Subcutaneous abdominal adipose tissue (tissue), 5 donors: ENCODE results near the gene ZNF501.

Experiments
- H3K27ac ChIP-seq: one replicate; pipeline ENCODE4 v1.7.0; 2013; ENCODE audit warnings: low read depth, mild to moderate bottlenecking, inconsistent platforms, low read length, moderate library complexity
- H3K27me3 ChIP-seq, 5 donors: one replicate each; pipeline ENCODE4 v1.7.0; 2013; ENCODE audit warnings: low read length in 5 of 5, inconsistent platforms in 1 of 5; ENCODE audit not compliant: control insufficient read depth in 5 of 5, insufficient read depth in 4 of 5
- H3K36me3 ChIP-seq, 5 donors: one replicate each; pipeline ENCODE4 v1.7.0; 2013; ENCODE audit warnings: low read length in 5 of 5; ENCODE audit not compliant: control insufficient read depth in 5 of 5, insufficient read depth in 5 of 5
- H3K4me1 ChIP-seq, 5 donors: one replicate each; pipeline ENCODE4 v1.7.0; 2013; ENCODE audit warnings: low read length in 5 of 5, mild to moderate bottlenecking in 3 of 5, moderate library complexity in 1 of 5; ENCODE audit not compliant: control insufficient read depth in 5 of 5, insufficient read depth in 5 of 5
- H3K4me3 ChIP-seq, 5 donors: one replicate each; pipeline ENCODE4 v1.7.0; 2013; ENCODE audit warnings: low read length in 5 of 5, low read depth in 1 of 5
- H3K9ac ChIP-seq, 5 donors: one replicate each; pipeline ENCODE4 v1.7.0; 2013; ENCODE audit warnings: low read length in 5 of 5, mild to moderate bottlenecking in 4 of 5, moderate library complexity in 3 of 5
- H3K9me3 ChIP-seq, 5 donors: one replicate each; pipeline ENCODE4 v1.7.0; 2013; ENCODE audit warnings: low read length in 5 of 5; ENCODE audit not compliant: control insufficient read depth in 5 of 5
- donor health status: healthy.
- donor health status: healthy.
- donor health status: healthy.
- donor health status: healthy.
- donor health status: healthy.

ZNF501 gene

DNA sequence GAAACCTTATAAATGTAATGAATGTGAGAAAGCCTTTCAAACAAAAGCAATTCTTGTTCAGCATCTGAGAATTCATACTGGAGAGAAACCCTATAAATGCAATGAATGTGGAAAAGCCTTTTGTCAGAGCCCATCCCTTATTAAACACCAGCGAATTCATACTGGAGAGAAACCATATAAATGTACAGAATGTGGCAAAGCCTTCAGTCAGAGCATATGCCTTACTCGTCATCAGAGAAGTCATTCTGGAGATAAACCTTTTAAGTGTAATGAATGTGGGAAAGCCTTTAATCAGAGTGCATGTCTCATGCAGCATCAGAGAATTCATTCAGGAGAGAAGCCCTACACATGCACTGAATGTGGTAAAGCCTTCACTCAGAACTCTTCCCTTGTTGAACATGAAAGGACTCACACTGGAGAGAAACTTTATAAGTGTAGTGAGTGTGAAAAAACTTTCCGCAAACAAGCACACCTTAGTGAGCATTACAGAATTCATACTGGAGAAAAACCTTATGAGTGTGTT lies 5.3 kb downstream of the ZNF501 start:
- Histone ChIP-seq H3K4me3 (peak overlapping the region in 4 of 5 donors; percentile 18 to 52 (median 36)), H3K27ac (no peak overlapping the region), H3K4me1 (peaks cover 0 to 10% (median 6%) of the 10 kb centered on the region in 5 donors), H3K9ac (no peak overlapping the region), H3K27me3 (no peaks in the 10 kb centered on the region), H3K36me3 (peaks cover 31 to 40% (median 38%) of the 10 kb centered on the region in 5 donors), H3K9me3 (peaks cover 52 to 89% (median 84%) of the 10 kb centered on the region in 5 donors)

DNA sequence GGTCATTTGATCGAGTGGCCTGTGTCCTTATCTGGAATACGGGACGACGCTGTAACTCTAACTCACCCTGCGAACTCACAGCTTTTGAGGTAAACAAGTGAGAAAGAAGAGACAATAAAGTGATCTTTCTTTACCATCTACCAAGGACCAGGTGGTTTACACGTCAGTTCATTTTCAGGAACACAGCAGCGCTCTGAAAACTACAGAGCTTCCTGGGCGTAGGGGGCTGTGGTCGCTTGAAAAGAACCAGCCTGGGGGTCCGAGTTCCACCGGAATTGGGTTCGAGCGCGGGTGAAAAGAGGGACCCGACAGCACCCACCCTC lies 31.6 kb downstream of the ZNF501 start:
- peaks cover 0 to 4% (median 0%) of the 10 kb centered on the region in 5 donors for H3K36me3 ChIP-seq
- peaks cover 0 to 18% (median 14%) of the 10 kb centered on the region in 5 donors for H3K4me1 ChIP-seq
- H3K27me3 ChIP-seq, result no peaks in the 10 kb centered on the region
- no peaks in the 10 kb centered on the region for H3K9me3 ChIP-seq
- H3K27ac ChIP-seq, result peak overlapping the region; percentile 74
- H3K9ac ChIP-seq, result peak overlapping the region; percentile 57 to 95 (median 87)
- peak overlapping the region; percentile 62 to 96 (median 95) for H3K4me3 ChIP-seq

DNA sequence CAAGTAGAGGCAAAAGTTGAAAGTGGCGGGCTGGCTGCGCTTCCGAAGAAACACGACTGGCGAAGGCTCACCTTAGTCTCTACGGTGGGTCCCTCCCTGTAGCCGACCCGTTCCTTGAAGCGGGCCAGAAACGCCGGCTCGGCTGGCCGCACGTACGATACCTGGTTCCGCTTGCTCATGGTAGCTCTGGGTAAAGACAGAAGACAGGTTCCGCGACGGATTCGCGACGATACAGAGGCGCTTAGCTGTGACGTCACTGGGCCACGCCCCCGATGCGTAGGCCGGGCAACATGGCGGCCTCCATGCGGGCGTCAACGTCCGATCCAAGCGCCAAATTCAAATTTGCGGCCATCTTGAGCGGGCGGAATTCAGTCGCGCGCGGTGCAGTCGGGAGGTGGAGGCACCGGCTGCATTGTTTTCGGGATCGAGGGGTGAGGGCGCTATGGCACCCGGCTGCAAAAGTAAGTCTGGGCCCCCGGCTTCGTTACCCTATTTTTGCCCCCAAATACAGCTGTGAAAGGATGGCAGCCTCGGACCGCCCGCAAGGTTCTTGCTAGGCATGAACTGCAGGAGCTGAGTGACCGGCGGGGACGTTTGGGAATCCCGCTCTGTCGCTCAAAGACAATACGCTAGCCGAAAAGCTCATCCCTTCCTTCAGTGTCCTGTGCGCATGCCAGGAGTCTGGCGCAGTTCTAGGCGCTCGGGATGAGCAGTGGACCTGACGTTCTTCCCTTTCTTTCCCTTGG lies 32.2 kb downstream of the ZNF501 start, which contains the start of the genes KIAA1143 and KIF15:
Gene KIAA1143, minus strand, starts transcription at position 196 of the 746 bp plus-strand sequence. Its CDS starts 17 bp downstream, at position 179.
Gene KIF15, plus strand, starts transcription at position 371 of the 746 bp plus-strand sequence. Its CDS starts 72 bp downstream, at position 443.
- Histone ChIP-seq H3K36me3 (peaks cover 0 to 4% (median 0%) of the 10 kb centered on the region in 5 donors), H3K4me1 (peaks cover 0 to 18% (median 14%) of the 10 kb centered on the region in 5 donors), H3K27me3 (no peaks in the 10 kb centered on the region), H3K9ac (peak within 1 kb of the TSS; percentile 57 to 95 (median 87)), H3K27ac (peak within 1 kb of the TSS; percentile 74), H3K4me3 (peak within 1 kb of the TSS; percentile 62 to 96 (median 95)), H3K9me3 (no peaks in the 10 kb centered on the region)

DNA sequence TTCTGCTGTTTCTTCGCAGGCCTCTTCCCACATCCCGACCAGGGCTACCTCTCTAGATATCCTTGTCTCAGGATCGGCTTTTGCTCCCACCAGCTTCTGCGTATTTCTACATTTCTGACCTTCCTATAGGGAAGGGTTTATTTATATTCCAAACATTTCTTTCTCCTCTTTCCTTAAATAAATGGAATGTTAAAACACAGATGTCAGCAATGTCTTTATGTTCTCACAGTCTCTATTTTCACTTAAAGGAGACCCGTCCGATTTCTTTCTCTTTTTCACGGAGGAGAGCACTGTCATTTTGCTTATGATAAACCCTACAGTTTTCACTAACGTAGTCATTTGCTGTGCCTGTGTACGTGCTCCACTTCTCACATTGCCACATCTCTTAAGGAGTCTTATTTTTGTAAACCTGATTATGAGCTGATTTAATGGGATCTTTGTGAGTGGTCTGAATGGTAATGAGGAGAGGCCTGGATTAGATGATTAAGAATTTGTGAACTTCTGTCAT lies 32.8 kb downstream of the ZNF501 start:
- H3K4me1 ChIP-seq, result peaks cover 0 to 18% (median 14%) of the 10 kb centered on the region in 5 donors
- H3K27me3 ChIP-seq, result no peaks in the 10 kb centered on the region
- peak overlapping the region in 3 of 5 donors; percentile 55 to 95 (median 89) for H3K9ac ChIP-seq
- H3K4me3 ChIP-seq, result peak overlapping the region; percentile 62 to 96 (median 88)
- peaks cover 0 to 4% (median 0%) of the 10 kb centered on the region in 5 donors for H3K36me3 ChIP-seq
- H3K27ac ChIP-seq, result no peak overlapping the region
- no peaks in the 10 kb centered on the region for H3K9me3 ChIP-seq

DNA sequence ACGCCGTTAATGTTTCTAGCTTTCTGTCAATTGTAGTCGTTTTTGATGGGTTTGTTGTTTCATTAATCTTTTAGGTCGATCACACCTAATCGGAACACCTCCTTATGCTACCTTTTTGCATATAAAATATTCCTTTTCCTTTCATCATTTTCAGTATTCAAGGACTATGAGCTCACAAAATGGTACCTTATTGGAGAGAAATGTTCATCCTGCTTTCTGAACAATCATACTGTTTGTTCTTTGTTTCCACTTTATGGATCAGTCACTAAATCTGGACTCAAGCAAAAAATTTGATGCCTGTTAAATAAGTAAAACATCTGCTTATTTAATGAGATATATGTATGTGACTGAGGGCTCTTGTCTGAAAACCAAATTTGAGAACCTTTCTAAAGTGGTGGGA lies 33.3 kb downstream of the ZNF501 start:
- Histone ChIP-seq H3K9ac (no peak overlapping the region), H3K9me3 (no peaks in the 10 kb centered on the region), H3K27me3 (no peaks in the 10 kb centered on the region), H3K36me3 (peaks cover 0 to 4% (median 0%) of the 10 kb centered on the region in 5 donors), H3K27ac (no peak overlapping the region), H3K4me3 (no peak overlapping the region), H3K4me1 (peaks cover 0 to 18% (median 14%) of the 10 kb centered on the region in 5 donors)

DNA sequence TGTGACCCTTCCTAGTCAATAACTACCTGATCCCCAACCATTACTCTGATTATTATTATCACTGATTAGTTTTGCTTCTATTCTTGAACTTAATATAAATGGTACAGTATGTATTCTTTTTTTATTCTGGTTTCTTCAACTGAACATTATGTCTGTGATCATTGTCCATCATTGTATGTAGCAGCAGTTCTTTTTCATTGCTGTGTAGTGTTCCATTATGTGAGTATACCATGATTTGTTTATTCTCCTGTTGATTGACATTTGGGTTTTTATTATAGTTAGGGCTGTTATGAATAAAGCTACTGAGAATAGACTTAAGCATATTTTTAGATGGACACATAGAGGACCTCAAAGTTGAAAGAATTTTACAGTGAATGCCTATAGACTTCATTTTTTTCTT lies 34.8 kb downstream of the ZNF501 start:
- Histone ChIP-seq H3K4me1 (peaks cover 0 to 18% (median 14%) of the 10 kb centered on the region in 5 donors), H3K27me3 (no peaks in the 10 kb centered on the region), H3K9me3 (no peaks in the 10 kb centered on the region), H3K9ac (no peak overlapping the region), H3K36me3 (peaks cover 0 to 2% (median 0%) of the 10 kb centered on the region in 5 donors), H3K4me3 (no peak overlapping the region), H3K27ac (no peak overlapping the region)

DNA sequence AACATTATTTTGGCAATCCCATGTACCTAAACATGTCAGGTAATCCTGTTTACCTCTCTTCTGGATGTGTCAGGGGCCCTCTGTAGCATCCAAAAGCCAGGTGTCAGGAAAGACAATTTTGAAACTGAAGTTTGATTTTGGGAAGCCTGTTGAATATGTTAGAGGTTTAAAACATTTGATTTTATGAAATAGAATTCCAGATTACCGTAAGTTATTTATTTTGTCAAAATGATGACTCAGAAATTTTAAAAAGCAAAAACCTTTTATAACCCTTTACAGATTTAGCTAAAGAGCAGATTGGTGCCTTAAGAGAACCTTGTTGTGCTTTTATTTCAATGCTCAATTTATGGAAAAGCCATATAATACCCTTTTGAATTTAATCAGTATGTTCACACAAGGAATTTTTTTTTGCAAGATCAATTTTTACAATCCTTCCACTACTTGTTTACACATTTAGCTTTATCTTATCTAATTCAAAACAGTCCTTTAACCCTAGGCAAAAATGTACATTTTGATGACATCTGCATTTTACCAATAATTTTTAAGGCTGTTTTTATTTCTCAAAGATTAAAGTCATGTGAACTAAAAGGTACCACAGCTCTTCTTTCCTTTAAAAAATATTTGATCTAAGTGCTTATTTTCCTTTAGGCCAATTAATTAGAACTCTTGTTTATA lies 42.1 kb downstream of the ZNF501 start:
- H3K27me3 ChIP-seq, result no peaks in the 10 kb centered on the region
- no peak overlapping the region for H3K27ac ChIP-seq
- peaks cover 0 to 28% (median 16%) of the 10 kb centered on the region in 5 donors for H3K9me3 ChIP-seq
- H3K4me3 ChIP-seq, result peak overlapping the region in 1 of 5 donors; percentile 47
- H3K4me1 ChIP-seq, result no peaks in the 10 kb centered on the region
- H3K36me3 ChIP-seq, result no peaks in the 10 kb centered on the region
- H3K9ac ChIP-seq, result no peak overlapping the region

DNA sequence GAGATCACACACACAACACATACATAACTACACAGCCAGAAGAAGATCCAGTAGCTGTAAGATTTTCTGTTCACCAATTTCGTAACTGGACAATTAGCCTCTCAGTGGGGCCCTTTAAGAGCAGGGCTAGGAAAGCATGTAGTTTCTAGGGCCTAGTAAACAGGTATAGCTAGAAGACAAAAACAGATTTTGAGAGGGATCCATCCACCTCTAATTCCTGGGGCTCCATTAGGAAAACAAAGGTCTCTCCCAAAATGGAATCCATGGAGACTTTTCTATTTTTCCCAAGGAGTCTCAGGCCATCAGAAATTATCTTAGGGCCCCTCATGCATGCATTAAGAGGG lies 42.6 kb downstream of the ZNF501 start:
- Histone ChIP-seq H3K27ac (no peak overlapping the region), H3K9ac (no peak overlapping the region), H3K9me3 (peaks cover 0 to 28% (median 16%) of the 10 kb centered on the region in 5 donors)

DNA sequence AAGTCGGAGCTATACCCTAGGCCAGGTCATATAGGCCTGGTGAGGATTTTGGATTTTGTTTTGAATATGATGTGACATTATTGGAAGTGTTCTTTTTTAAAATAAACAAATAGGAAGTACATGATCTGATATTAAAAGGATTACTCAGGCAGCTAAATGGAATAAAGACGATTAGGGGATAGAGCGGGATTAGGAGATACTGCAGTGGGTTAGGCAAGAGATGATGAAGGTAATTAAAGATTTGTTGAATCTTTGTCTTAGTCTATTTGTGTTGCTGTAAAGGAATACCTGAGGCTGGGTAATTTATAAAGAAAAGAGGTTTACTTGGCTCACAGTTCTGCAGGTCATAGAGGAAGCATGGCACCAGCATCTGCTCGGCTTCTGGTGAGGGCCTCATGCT lies 53.5 kb downstream of the ZNF501 start:
- H3K36me3 ChIP-seq, result no peaks in the 10 kb centered on the region

More for the DNA sequence above, 42.6 kb downstream of the ZNF501 start:
- peak overlapping the region in 2 of 5 donors; percentile 22 to 47 for H3K4me3 ChIP-seq
- H3K36me3 ChIP-seq, result no peaks in the 10 kb centered on the region
- no peaks in the 10 kb centered on the region for H3K4me1 ChIP-seq
- H3K27me3 ChIP-seq, result no peaks in the 10 kb centered on the region

More for the DNA sequence above, 53.5 kb downstream of the ZNF501 start:
- Histone ChIP-seq H3K27ac (no peak overlapping the region), H3K9me3 (no peaks in the 10 kb centered on the region), H3K4me3 (no peak overlapping the region), H3K27me3 (no peaks in the 10 kb centered on the region), H3K4me1 (no peaks in the 10 kb centered on the region), H3K9ac (no peak overlapping the region)
